ENCODE data around the gene MAML2.
A peak's percentile ranks its signal among the peaks of the same experiment; 100 is the strongest.

Gene MAML2

DNA sequence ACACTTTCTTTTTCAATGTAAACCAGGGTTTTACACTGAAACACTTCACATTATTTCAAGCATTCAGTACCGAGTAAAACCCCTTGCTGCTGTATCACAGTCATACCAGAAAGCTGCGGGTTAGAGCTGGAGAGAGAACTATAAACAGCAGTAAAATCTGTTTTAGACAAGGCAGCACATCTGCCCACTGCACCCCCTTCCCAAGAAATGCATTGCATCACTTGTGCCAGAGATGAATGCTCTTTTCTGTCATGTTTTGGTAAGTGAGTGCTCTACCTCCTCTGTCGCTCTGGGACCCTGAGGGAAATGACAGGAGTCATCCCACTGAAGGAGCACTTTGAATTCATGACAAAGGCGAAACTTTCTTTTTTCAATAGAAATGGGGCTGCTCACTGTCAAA lies 107.2 kb downstream of the MAML2 start:
- no peak for DNase-seq

DNA sequence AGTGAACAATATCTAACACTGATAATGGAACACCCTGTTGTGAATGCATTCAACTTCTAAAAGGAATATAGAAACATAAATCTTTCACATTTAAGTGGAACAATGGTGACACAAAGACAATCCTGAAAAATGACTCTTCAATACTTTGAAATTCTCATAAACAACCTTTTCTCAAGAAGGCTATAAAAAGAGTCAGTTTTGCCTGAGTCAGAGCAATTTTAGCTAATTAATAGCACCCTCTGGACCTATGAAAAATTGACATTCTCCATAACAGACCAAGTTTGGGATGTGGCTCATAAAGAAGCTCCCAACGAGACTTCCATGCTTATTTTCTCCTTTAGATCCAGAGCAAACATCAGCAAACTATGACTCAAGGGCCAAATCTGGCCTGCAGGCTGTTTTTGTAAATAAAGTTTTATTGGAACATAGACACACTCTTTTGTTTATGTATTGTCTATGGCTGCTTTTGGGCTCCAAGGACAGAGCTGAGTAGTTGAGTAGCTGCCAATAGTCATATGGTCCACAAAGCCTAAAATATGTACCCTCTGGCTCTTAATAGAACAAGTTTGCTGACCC lies 108.0 kb downstream of the MAML2 start:
- DNase-seq = no peak

DNA sequence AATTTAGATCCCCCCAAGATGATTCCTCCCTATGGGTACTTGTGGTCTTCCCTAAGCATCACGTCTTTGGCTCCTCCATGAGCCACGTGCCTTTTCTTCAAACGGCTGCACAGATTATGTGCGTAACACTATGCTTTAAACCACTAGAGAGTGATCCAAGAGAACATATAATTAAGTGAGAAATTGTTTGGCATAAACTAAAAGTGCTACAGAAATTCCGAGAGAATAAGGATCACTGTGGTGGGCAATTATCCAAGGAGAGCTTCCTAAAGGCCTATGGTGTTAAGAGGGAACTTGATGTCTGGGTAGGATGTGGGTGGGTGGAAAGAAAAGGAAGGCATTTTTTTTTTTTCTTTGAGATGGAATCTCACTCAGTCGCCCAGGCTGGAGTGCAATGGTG lies 110.9 kb downstream of the MAML2 start:
- no peak for DNase-seq

DNA sequence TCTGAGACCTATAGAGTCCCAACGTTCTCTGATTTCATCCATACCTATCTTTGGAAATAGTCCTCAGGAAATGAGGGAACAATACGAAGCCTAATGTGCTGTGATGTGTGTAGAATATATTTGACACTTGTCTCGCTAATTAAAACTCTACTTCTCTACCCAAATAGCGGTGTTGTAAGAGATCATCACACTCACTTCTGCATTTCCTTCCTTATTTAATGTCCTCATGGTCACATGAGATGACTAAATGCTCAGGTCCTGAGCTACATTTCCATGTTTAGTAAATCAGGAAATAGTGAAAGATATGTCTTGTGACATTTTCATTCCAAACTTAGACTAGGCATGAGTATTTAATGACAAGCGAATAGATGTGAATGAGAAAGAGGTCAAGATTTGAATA lies 112.3 kb downstream of the MAML2 start:
- DNase-seq = no peak

- DNase-seq = no peak
Observed at GRCh38 chr11:96229354-96229977, 113.5 kb downstream of the MAML2 start.

- peak; percentile 76 for DNase-seq
Observed at GRCh38 chr11:96228910-96229309, 114.1 kb downstream of the MAML2 start.

- DNase-seq = peak; percentile 98
Observed at GRCh38 chr11:96228473-96228891, 114.5 kb downstream of the MAML2 start.

GRCh38 chr11:96227244-96227643 lies 115.8 kb downstream of the MAML2 start:
- DNase-seq = no peak

- no peak for DNase-seq
Observed at GRCh38 chr11:96223083-96223482, 119.9 kb downstream of the MAML2 start.

DNA sequence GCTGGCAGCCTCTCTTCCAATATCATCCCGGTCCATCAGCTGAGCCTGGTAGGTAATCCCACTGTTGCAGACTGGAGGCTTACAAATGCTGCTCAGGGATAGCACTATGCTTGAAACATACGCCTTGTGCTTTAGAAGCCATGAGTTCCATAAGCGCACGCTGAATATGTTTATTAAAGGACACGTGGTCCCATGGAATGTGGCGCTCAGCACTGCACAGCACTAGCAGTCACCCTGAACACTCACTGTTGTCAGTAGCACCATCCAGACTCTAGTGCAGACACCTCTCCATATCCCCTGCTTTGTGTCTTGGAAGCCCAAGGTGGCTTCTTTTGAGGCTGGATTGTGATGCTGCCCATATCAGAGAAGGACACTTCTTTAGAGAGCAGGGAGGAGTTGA lies 120.9 kb downstream of the MAML2 start:
- DNase-seq = peak; percentile 84

- DNase-seq = no peak
Observed at GRCh38 chr11:96221244-96222070, 121.5 kb downstream of the MAML2 start.

GRCh38 chr11:96219981-96220623 lies 122.9 kb downstream of the MAML2 start:
- peak; percentile 81 for DNase-seq

DNA sequence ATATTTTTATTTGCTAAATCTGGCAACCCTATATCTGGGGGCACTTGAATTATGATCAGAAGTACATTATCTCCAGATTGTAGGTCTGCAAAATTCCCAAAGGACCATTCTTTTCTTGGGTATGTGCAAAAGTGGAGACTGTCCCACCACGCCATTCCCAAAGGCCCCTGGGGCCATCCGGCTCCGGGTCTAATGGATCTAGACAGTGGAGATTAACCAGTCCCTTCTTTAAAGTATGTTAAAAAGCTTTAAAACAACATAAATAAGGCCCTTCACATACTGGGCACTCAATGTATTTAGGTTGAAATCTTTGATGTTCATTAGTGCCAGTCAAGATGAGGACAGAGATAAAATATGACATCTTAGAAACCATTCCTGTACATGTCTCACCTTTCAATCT lies 124.1 kb downstream of the MAML2 start:
- no peak for DNase-seq

DNA sequence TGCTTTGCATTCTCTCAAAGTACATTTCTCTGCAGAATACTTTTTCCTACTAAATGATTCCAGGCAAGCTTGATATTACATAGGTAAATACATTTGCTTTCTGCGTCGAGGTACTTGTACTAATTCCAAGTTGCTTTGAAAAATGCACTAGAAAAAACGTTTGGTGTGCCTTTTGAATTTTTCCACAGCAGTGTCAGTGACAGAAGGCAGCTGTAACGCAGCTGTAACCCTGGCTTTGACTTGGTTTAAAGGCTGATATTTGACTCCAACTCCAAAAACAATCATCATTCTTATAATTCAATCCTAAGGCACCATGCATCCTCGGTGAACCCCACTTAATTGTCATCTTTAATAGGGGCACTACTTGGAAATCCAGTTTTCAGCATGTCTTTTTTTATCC lies 125.0 kb downstream of the MAML2 start:
- DNase-seq = no peak

GRCh38 chr11:96217206-96217605 lies 125.8 kb downstream of the MAML2 start:
- no peak for DNase-seq

GRCh38 chr11:96215826-96216225 lies 127.2 kb downstream of the MAML2 start:
- no peak for DNase-seq

- DNase-seq = peak; percentile 56
Observed at GRCh38 chr11:96215110-96215782, 127.7 kb downstream of the MAML2 start.

GRCh38 chr11:96214777-96215109 lies 128.3 kb downstream of the MAML2 start:
- DNase-seq = no peak

DNA sequence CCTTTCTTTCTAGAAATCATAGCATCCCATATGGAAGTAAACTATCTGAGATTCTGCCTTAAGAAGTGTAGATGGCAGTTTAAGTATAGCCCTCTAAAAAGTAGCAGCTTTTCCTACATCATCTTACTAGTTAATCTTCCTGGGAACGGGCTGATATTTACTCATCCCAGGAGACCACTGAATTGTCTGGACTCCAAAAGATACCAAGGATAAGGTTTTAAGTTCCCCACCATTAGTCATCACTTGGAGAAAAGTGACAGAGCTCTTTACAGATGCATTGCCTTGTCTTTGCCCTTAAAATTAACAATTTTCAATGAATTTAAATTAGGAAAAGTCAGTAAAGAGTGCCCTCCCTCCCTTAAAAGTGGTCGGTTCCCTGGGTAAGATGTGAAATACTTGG lies 129.5 kb downstream of the MAML2 start:
- DNase-seq = peak; percentile 94

GRCh38 chr11:96211436-96211835 lies 131.6 kb downstream of the MAML2 start:
- no peak for DNase-seq

GRCh38 chr11:96207459-96208449 lies 135.2 kb downstream of the MAML2 start:
- DNase-seq = no peak

DNA sequence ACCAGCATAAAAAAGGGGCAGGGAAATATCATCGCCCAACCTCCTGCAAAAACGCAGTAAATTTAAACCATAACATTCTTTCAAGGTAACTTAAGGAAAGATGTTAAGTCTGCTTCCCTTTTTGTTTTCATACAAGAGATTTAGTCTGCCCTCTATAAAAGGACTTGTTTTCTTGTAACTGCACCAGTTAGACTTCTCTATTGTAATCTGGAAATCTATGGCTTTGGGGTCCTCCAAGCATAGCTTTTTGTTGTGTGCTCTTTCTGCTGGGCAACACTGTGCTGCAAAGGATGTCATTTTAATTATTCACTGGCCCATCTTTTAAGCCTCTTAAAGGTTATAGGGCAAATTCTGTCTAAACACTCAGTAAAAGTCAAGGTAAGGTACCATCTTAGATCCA lies 136.0 kb downstream of the MAML2 start:
- DNase-seq = no peak

Data from fibroblast of skin of back (primary cell).